ENCODE data around the gene SPPL2A. TPM values are rescaled to one million over a fixed set of nuclear protein-coding genes. Genes with fewer than 3 reads are reported as not detected.
"Not testable (repeated sequence)": the region's sequence is repeated elsewhere in the genome, so short reads cannot be mapped to it uniquely, and the experiment has no call there.

SPPL2A gene
- total RNA-seq, 3 donors from 2014 or later, result 63.7 to 77.6 (median 72.8) TPM

DNA sequence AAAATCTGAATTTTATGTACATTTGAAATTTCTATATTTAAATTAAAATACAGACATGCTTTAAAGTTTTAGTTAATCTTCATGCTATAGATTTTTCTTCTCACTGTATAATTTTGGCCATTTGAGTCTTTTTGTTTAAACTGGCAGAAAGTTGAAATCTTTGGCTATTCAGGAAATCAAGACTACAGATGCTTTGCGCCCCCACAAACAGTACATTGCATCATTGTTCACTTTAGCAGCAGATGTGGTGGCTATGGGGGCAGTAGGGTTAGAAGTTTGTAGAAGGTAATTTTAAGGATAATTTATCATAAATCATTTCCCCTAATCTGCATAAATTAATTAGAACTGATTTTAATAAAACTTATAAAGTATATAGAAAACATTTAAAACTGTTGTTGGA is 20.9 kb downstream of the SPPL2A start:
- no peaks in the 10 kb centered on the region for H3K4me1 Mint-ChIP-seq (ENCODE audit: low read depth)
- no peak for DNase-seq
- no peak for ATAC-seq
- H3K27me3 Mint-ChIP-seq (ENCODE audit: low read depth), result no peaks in the 10 kb centered on the region
- H3K36me3 Mint-ChIP-seq (ENCODE audit: insufficient read depth), result peaks cover 12% of the 10 kb centered on the region
- H3K9me3 Mint-ChIP-seq, result no peaks in the 10 kb centered on the region
- no peak overlapping the region for H3K4me3 Mint-ChIP-seq

GRCh38 chr15:50740955-50741354 is 24.6 kb downstream of the SPPL2A start:
- Mint-ChIP-seq H3K4me1 (ENCODE audit: low read depth) (no peaks in the 10 kb centered on the region), H3K36me3 (ENCODE audit: insufficient read depth) (peaks cover 18% of the 10 kb centered on the region), H3K4me3 (no peak overlapping the region), H3K9me3 (no peaks in the 10 kb centered on the region), H3K27me3 (ENCODE audit: low read depth) (no peaks in the 10 kb centered on the region)
- DNase-seq (no peak), ATAC-seq (no peak)

DNA sequence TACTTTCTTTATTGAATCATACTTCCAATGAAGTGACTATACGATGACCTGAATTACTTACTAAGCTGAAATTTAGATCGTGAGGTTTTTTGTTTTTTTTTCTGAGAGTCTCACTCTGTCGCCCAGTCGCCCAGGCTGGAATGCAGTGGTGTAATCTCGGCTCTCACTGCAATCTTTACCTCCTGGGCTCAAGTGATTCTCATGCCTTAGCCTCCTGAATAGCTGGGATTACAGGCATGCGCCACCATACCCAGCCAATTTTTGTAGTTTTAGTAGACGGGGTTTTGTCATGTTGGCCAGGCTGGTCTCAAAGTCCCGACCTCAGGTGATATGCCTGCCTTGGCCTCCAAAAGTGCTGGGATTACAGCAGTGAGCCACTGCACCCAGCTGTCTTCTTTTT is 28.7 kb downstream of the SPPL2A start:
- no peak for ATAC-seq
- no peaks in the 10 kb centered on the region for H3K4me1 Mint-ChIP-seq (ENCODE audit: low read depth)
- H3K4me3 Mint-ChIP-seq, result no peak overlapping the region
- no peaks in the 10 kb centered on the region for H3K9me3 Mint-ChIP-seq
- no peaks in the 10 kb centered on the region for H3K27me3 Mint-ChIP-seq (ENCODE audit: low read depth)
- peaks cover 37% of the 10 kb centered on the region for H3K36me3 Mint-ChIP-seq (ENCODE audit: insufficient read depth)
- DNase-seq, result no peak

- no peak overlapping the region for H3K4me3 Mint-ChIP-seq
- peaks cover 37% of the 10 kb centered on the region for H3K36me3 Mint-ChIP-seq (ENCODE audit: insufficient read depth)
- no peak for DNase-seq
- H3K4me1 Mint-ChIP-seq (ENCODE audit: low read depth), result no peaks in the 10 kb centered on the region
- no peak for ATAC-seq
- H3K9me3 Mint-ChIP-seq, result no peaks in the 10 kb centered on the region
- H3K27me3 Mint-ChIP-seq (ENCODE audit: low read depth), result no peaks in the 10 kb centered on the region
These were observed 30.4 kb downstream of the SPPL2A start for GRCh38 chr15:50735156-50735555.

GRCh38 chr15:50726315-50726714 is 39.2 kb downstream of the SPPL2A start:
- peaks cover 4% of the 10 kb centered on the region for H3K4me1 Mint-ChIP-seq (ENCODE audit: low read depth)
- peaks cover 26% of the 10 kb centered on the region for H3K36me3 Mint-ChIP-seq (ENCODE audit: insufficient read depth)
- DNase-seq, result no peak
- H3K9me3 Mint-ChIP-seq, result no peaks in the 10 kb centered on the region
- no peak for ATAC-seq
- no peak overlapping the region for H3K4me3 Mint-ChIP-seq
- no peaks in the 10 kb centered on the region for H3K27me3 Mint-ChIP-seq (ENCODE audit: low read depth)

GRCh38 chr15:50718700-50719125 is 46.8 kb downstream of the SPPL2A start:
- H3K4me1 Mint-ChIP-seq (ENCODE audit: low read depth), result no peaks in the 10 kb centered on the region
- no peaks in the 10 kb centered on the region for H3K9me3 Mint-ChIP-seq
- DNase-seq, result no peak
- ATAC-seq, result no peak
- no peak overlapping the region for H3K4me3 Mint-ChIP-seq
- H3K36me3 Mint-ChIP-seq (ENCODE audit: insufficient read depth), result peaks cover 22% of the 10 kb centered on the region
- no peaks in the 10 kb centered on the region for H3K27me3 Mint-ChIP-seq (ENCODE audit: low read depth)

GRCh38 chr15:50712018-50712417 is 53.5 kb downstream of the SPPL2A start:
- peaks cover 7% of the 10 kb centered on the region for H3K36me3 Mint-ChIP-seq (ENCODE audit: insufficient read depth)
- ATAC-seq (no peak), DNase-seq (no peak)
- H3K27me3 Mint-ChIP-seq (ENCODE audit: low read depth), result no peaks in the 10 kb centered on the region
- no peaks in the 10 kb centered on the region for H3K9me3 Mint-ChIP-seq
- H3K4me3 Mint-ChIP-seq, result no peak overlapping the region
- no peaks in the 10 kb centered on the region for H3K4me1 Mint-ChIP-seq (ENCODE audit: low read depth)

- Mint-ChIP-seq H3K27me3 (ENCODE audit: low read depth) (no peaks in the 10 kb centered on the region), H3K9me3 (no peaks in the 10 kb centered on the region), H3K36me3 (ENCODE audit: insufficient read depth) (peaks cover 6% of the 10 kb centered on the region), H3K4me3 (no peak overlapping the region), H3K4me1 (ENCODE audit: low read depth) (no peaks in the 10 kb centered on the region)
- ATAC-seq (no peak), DNase-seq (no peak)
These were observed 54.9 kb downstream of the SPPL2A start for GRCh38 chr15:50710585-50710984.

DNA sequence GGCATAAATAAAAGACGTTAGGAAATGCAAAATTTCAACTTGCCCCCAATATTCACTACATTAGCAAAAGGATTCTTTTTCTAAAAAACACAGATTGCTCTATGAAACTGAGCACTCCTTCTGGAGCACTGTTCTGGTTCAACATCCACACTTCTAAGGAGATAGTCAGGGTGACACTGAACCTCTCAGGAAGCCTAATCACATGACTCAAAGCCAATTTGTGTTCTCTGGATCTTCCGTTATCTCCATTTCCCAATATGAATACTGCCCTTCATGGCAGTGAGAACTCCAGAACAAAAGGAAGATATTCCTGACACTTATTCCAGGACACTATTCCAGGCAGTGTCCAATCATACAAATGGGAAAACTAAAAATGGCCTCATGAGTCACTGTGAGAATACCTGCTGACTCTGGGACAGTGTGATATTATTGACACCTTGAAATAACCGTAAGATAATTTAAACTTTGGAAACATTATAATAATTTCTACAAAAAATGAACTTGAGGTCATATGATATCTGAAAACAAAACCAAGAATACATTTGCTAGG is 57.6 kb downstream of the SPPL2A start:
- no peak for ATAC-seq
- H3K4me3 Mint-ChIP-seq, result no peak overlapping the region
- peaks cover 6% of the 10 kb centered on the region for H3K36me3 Mint-ChIP-seq (ENCODE audit: insufficient read depth)
- H3K27me3 Mint-ChIP-seq (ENCODE audit: low read depth), result no peaks in the 10 kb centered on the region
- DNase-seq, result no peak
- H3K4me1 Mint-ChIP-seq (ENCODE audit: low read depth), result no peaks in the 10 kb centered on the region
- H3K9me3 Mint-ChIP-seq, result no peaks in the 10 kb centered on the region

- Mint-ChIP-seq H3K36me3 (ENCODE audit: insufficient read depth) (peaks cover 5% of the 10 kb centered on the region), H3K9me3 (no peaks in the 10 kb centered on the region), H3K27me3 (ENCODE audit: low read depth) (no peaks in the 10 kb centered on the region), H3K4me3 (no peak overlapping the region), H3K4me1 (ENCODE audit: low read depth) (no peaks in the 10 kb centered on the region)
- no peak for DNase-seq
- no peak for ATAC-seq
These were observed 62.7 kb downstream of the SPPL2A start for GRCh38 chr15:50702762-50703334.

DNA sequence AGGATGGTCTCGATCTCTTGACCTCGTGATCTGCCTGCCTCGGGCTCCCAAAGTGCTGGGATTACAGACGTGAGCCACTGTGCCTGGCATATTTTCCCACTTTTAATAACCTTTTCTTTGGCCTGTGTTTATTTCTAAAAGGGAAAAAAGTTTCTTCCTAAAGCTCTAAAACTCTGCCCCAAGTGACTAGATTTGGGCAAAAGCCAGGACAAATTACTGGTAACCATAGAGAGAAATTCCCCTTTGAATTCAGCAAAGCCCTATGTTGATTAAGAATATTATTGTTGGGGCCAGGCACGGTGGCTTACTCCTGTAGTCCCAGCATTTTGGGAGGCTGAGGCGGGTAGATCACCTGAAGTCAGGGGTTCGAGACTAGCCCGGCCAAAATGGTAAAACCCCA is 67.4 kb downstream of the SPPL2A start:
- Mint-ChIP-seq H3K4me3 (no peak overlapping the region), H3K27me3 (ENCODE audit: low read depth) (no peaks in the 10 kb centered on the region), H3K4me1 (ENCODE audit: low read depth) (no peaks in the 10 kb centered on the region), H3K9me3 (no peaks in the 10 kb centered on the region), H3K36me3 (ENCODE audit: insufficient read depth) (peaks cover 2% of the 10 kb centered on the region)
- ATAC-seq (no peak), DNase-seq (no peak)

DNA sequence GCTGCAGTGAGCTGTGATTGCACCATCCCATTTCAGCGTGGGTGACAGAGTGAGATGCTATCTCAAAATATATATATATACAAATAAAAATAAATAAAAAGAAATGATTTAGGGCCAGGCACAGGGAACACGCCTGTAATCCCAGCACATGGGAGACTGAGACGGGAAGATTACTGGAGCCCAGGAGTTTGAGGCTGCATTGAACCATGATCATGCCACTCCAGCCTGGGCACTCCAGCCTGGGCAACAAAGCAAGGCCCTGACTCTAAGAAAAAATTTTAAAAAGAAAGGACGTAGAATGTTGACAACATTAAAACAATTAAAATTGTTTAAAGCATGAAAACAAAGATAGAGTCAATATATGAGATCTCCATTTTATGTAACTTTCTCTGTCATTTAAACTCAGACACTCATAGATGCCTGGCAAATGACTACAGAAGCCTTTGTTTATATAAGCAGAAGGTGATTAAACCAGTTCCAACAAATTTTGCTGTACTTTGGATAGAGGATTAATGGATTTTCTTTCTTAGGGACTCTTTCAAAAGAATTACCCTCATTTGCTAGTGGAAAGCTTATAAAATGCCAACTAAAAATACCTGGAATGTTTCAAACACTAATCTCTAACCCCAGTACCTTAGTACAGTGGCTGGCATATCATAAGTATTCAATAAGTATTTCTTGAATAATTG is 68.3 kb downstream of the SPPL2A start:
- Mint-ChIP-seq H3K27me3 (ENCODE audit: low read depth) (no peaks in the 10 kb centered on the region), H3K4me3 (no peak overlapping the region), H3K36me3 (ENCODE audit: insufficient read depth) (peaks cover 2% of the 10 kb centered on the region), H3K4me1 (ENCODE audit: low read depth) (no peaks in the 10 kb centered on the region), H3K9me3 (no peaks in the 10 kb centered on the region)
- ATAC-seq (no peak), DNase-seq (no peak)

DNA sequence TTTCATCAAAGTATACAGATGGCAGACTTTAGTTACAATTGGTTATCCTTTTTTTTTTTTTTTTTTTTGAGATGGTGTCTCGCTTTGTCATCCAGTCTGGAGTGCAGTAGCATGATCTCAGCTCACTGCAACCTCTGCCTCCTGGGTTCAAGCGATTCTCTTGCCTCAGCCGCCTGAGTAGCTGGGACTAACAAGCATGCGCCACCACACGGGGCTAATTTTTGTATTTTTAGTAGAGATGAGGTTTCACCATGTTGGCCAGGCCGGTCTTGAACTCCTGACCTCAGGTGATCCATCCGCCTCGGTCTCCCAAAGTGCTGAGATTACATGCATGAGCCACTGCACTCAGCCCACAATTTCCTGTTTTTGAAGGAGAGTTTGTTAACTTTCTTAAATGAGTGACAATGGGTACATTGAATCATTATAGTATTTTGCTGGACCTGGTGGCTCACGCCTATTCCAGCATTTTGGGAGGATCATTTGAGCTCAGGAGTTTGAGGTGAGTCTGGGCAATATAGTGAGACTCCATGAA is 70.8 kb downstream of the SPPL2A start:
- H3K4me3 Mint-ChIP-seq, DNase-seq, ATAC-seq: not testable (repeated sequence)

GRCh38 chr15:50687302-50687902 is 78.1 kb downstream of the SPPL2A start:
- Mint-ChIP-seq H3K4me3 (peak overlapping the region; percentile 99), H3K27me3 (ENCODE audit: low read depth) (no peaks in the 10 kb centered on the region), H3K4me1 (ENCODE audit: low read depth) (peaks cover 45% of the 10 kb centered on the region), H3K36me3 (ENCODE audit: insufficient read depth) (peaks cover 11% of the 10 kb centered on the region), H3K9me3 (no peaks in the 10 kb centered on the region)
- ATAC-seq, result no peak
- no peak for DNase-seq

More for the DNA sequence above, 70.8 kb downstream of the SPPL2A start:
- not testable (repeated sequence) for H3K9me3 Mint-ChIP-seq; H3K4me1 Mint-ChIP-seq (ENCODE audit: low read depth); H3K27me3 Mint-ChIP-seq (ENCODE audit: low read depth); H3K36me3 Mint-ChIP-seq (ENCODE audit: insufficient read depth)

All from activated T-cell treated with anti-CD3 and anti-CD28 coated beads, Interleukin-2, amount 50 U/mL, for 4 hours (primary cell).